IMR-90 (cell line): Measurements from ENCODE around the gene CTBP1. TPM values are rescaled to one million over a fixed set of nuclear protein-coding genes. Genes with fewer than 3 reads are reported as not detected.

Experiments
- ATAC-seq: fragments of 200-7000 bp; cut with Tn5 transposase; 2 replicates; pipeline ENCODE4 v1.9.1; 2020; ENCODE audit warnings: low read depth, mild to moderate bottlenecking, moderate library complexity
- BruUV-seq: library from RNA; stranded (reverse); fragments of 400-500 nt; replicated peaks from 2 replicates; lab custom pipeline; 2021; lab: Mats Ljungman, UMichigan
- CTCF ChIA-PET: fragments of 300-600 bp; formaldehyde crosslinking; extraction: SDS; loops from one replicate; lab custom pipeline; 2021; ENCODE audit warnings: antibody characterized with exemption; lab: Yijun Ruan, JAX
- POLR2A ChIA-PET: fragments of 300-600 bp; sonication (Branson Sonifier 250); formaldehyde crosslinking; loops from one replicate; lab custom pipeline; 2022; ENCODE audit warnings: antibody characterized with exemption; ENCODE audit not compliant: unreplicated experiment; lab: Charles Lee
- DNase-seq: peaks from one replicate; pipeline ENCODE4 v3.0.0; 2013
- H2AFZ ChIP-seq: replicated peaks from 2 replicates; pipeline ENCODE3; 2013; ENCODE audit warnings: low read length, mild to moderate bottlenecking; ENCODE audit not compliant: poor library complexity
- H2AK5ac ChIP-seq: 2 replicates; pipeline ENCODE4 v1.6.1; 2013; ENCODE audit warnings: low read depth, low read length, inconsistent platforms
- H2AK9ac ChIP-seq: replicated peaks from 2 replicates; pipeline ENCODE3; 2013; ENCODE audit warnings: mild to moderate bottlenecking, low read depth, low read length, moderate library complexity; ENCODE audit not compliant: poor library complexity
- H2BK120ac ChIP-seq: 2 replicates; pipeline ENCODE4 v1.6.1; 2013; ENCODE audit warnings: low read depth, low read length, inconsistent platforms
- H2BK15ac ChIP-seq: 3 replicates; pipeline ENCODE4 v1.6.1; 2013; ENCODE audit warnings: low read depth, low read length, inconsistent platforms
- H2BK20ac ChIP-seq: 2 replicates; pipeline ENCODE4 v1.6.1; 2013; ENCODE audit warnings: low read depth, mild to moderate bottlenecking, inconsistent platforms, low read length, moderate library complexity
- H2BK5ac ChIP-seq: 2 replicates; pipeline ENCODE4 v1.6.1; 2013; ENCODE audit warnings: mild to moderate bottlenecking, low read depth, low read length, inconsistent platforms; ENCODE audit not compliant: poor library complexity, severe bottlenecking
- H3K14ac ChIP-seq: replicated peaks from 2 replicates; pipeline ENCODE4 v1.6.1; 2013; ENCODE audit warnings: low read depth, low read length, inconsistent platforms
- H3K18ac ChIP-seq: 2 replicates; pipeline ENCODE4 v1.6.1; 2013; ENCODE audit warnings: low read depth, low read length, control low read depth
- H3K23ac ChIP-seq: 2 replicates; pipeline ENCODE4 v1.6.1; 2013; ENCODE audit warnings: low read depth, low read length, inconsistent platforms
- H3K27ac ChIP-seq: 2 replicates; pipeline ENCODE4 v1.5.1; 2013; ENCODE audit warnings: mild to moderate bottlenecking, control low read depth, low read length; ENCODE audit not compliant: insufficient read depth
- H3K27me3 ChIP-seq: 2 replicates; pipeline ENCODE4 v1.6.1; 2013; ENCODE audit warnings: low read length; ENCODE audit not compliant: control insufficient read depth, insufficient read depth
- H3K36me3 ChIP-seq: 2 replicates; pipeline ENCODE4 v1.6.1; 2013; ENCODE audit warnings: low read length, mixed read lengths; ENCODE audit not compliant: control insufficient read depth, insufficient read depth
- H3K4ac ChIP-seq: 2 replicates; pipeline ENCODE4 v1.6.1; 2013; ENCODE audit warnings: low read depth, low read length, inconsistent platforms
- H3K4me1 ChIP-seq: 2 replicates; pipeline ENCODE4 v1.6.1; 2013; ENCODE audit warnings: low read length, mixed read lengths; ENCODE audit not compliant: control insufficient read depth, insufficient read depth
- H3K4me2 ChIP-seq: 2 replicates; pipeline ENCODE4 v1.6.1; 2013; ENCODE audit warnings: low read depth, mild to moderate bottlenecking, control low read depth, low read length, moderate library complexity
- H3K4me3 ChIP-seq: 2 replicates; pipeline ENCODE4 v1.5.1; 2013; ENCODE audit warnings: low read depth, mild to moderate bottlenecking, control low read depth, low read length, moderate library complexity; ENCODE audit not compliant: insufficient read depth
- H3K56ac ChIP-seq: 2 replicates; pipeline ENCODE4 v1.6.1; 2013; ENCODE audit warnings: low read length, inconsistent platforms; ENCODE audit not compliant: insufficient read depth; ENCODE audit errors: extremely low read depth
- H3K79me1 ChIP-seq, 2 experiments: 2 replicates each; pipeline ENCODE4 v1.6.1; 2013; ENCODE audit warnings: low read length in 2 of 2, inconsistent platforms in 1 of 2, low read depth in 1 of 2
- H3K9ac ChIP-seq: 2 replicates; pipeline ENCODE4 v1.6.1; 2013; ENCODE audit warnings: low read depth, low read length, control low read depth
- H3K9me1 ChIP-seq: 2 replicates; pipeline ENCODE4 v1.6.1; 2013; ENCODE audit warnings: low read length, inconsistent platforms; ENCODE audit not compliant: insufficient read depth
- H3K9me3 ChIP-seq: 2 replicates; pipeline ENCODE4 v1.6.1; 2013; ENCODE audit warnings: low read length; ENCODE audit not compliant: control insufficient read depth, insufficient read depth
- H4K20me1 ChIP-seq: 2 replicates; pipeline ENCODE4 v1.6.1; 2013; ENCODE audit warnings: low read length, inconsistent platforms; ENCODE audit not compliant: insufficient read depth
- H4K5ac ChIP-seq: 2 replicates; pipeline ENCODE4 v1.6.1; 2013; ENCODE audit warnings: mild to moderate bottlenecking, low read depth, low read length, control low read depth
- H4K8ac ChIP-seq, 2 experiments: 2 replicates each; pipeline ENCODE4 v1.6.1; 2013; ENCODE audit warnings: low read depth in 2 of 2, low read length in 2 of 2, control low read depth in 1 of 2, inconsistent platforms in 1 of 2
- H4K91ac ChIP-seq: 2 replicates; pipeline ENCODE4 v1.6.1; 2013; ENCODE audit warnings: low read depth, low read length, inconsistent platforms; ENCODE audit not compliant: insufficient read depth
- ELK1 ChIP-seq: fragments of 150-350 bp; IDR thresholded peaks from 2 replicates; pipeline ENCODE4 v1.6.1; 2016; ENCODE audit warnings: low read depth, mild to moderate bottlenecking, low read length, moderate library complexity, borderline replicate concordance
- MAZ ChIP-seq: IDR thresholded peaks from 2 replicates; pipeline ENCODE4 v1.6.1; 2012; ENCODE audit warnings: low read depth, mild to moderate bottlenecking, low read length, improper control_type of control experiment, moderate library complexity, borderline replicate concordance
- MXI1 ChIP-seq: IDR thresholded peaks from 2 replicates; pipeline ENCODE4 v1.6.1; 2012; ENCODE audit warnings: low read depth, mild to moderate bottlenecking, low read length, moderate library complexity, borderline replicate concordance
- POLR2A ChIP-seq: IDR thresholded peaks from 2 replicates; pipeline ENCODE4 v1.6.1; 2012; ENCODE audit warnings: mild to moderate bottlenecking, low read depth, low read length
- WGBS, 2 experiments: methylation state at CpG; one replicate each; pipeline versions ENCODE4 v1.1.5 to v1.1.7; 2013; ENCODE audit warnings: missing lambda C conversion rate in 2 of 2; ENCODE audit not compliant: insufficient read length in 1 of 2; ENCODE audit errors: extremely low coverage in 2 of 2; 5-methylcytosine and 5-hydroxymethylcytosine counted together
- dilution Hi-C: fragments of 300-500 bp; cut with HindIII; formaldehyde crosslinking; loops from one replicate; pipeline ENCODE4 v1.14.3; 2018; ENCODE audit warnings: low sequenced_read_pairs; ENCODE audit not compliant: unreplicated experiment
- in situ Hi-C: fragments of 300-500 bp; cut with MboI; formaldehyde crosslinking; loops from 3 replicates; pipeline ENCODE4 v1.14.3; 2019; ENCODE audit warnings: low sequenced_read_pairs, inconsistent platforms, mixed read lengths
- intact Hi-C: fragments of 100-400 bp; cut with micrococcal nuclease; formaldehyde crosslinking; loops from 2 replicates; pipeline ENCODE4 v1.10.0; 2022
- polyA plus RNA-seq, 3 experiments: library from polyadenylated mRNA; depleted of rRNA; stranded (reverse); fragments of >200 nt; gene quantifications; 2 replicates each; pipeline ENCODE4 v1.2.3, GENCODE V29; 2012; ENCODE audit warnings: low replicate concordance in 1 of 3
- total RNA-seq: library from RNA; depleted of rRNA; stranded (reverse); fragments of >200 nt; gene quantifications from 2 replicates; pipeline ENCODE4 v1.2.3, GENCODE V29; 2012

Gene CTBP1
- total and polyA plus RNA-seq, 2 of the 4 experiments (the other 2 are of a cell fraction), result 147 to 212 TPM

- in situ Hi-C loops (no loop called here), intact Hi-C loops (loop anchor here (1.0 kb wide), 1 partner anchor 97 kb away; no protein-coding TSS in a partner anchor), dilution Hi-C loops (no loop called here)
- peaks cover 22 to 46% of the 10 kb centered on the region in 2 experiments for H3K79me1 ChIP-seq
- H2BK120ac ChIP-seq, result no peak overlapping the region
- peak overlapping the region; percentile 62 for H3K4me3 ChIP-seq
- H2BK15ac ChIP-seq, result no peak overlapping the region
- ChIA-PET POLR2A (interaction anchor here (0.6 kb wide), 1 partner anchor 100 kb away, joined by 3 read pairs; no protein-coding TSS in a partner anchor), CTCF (no interaction called here)
- H3K18ac ChIP-seq, result peak overlapping the region; percentile 13; the same call in 1 of the 2 replicates
- peak overlapping the region; percentile 92; the same call in 1 of the 2 replicates for H3K23ac ChIP-seq
- peaks cover 32% of the 10 kb centered on the region for H4K20me1 ChIP-seq
- peak overlapping the region; percentile 92 to 94 for H4K8ac ChIP-seq
- H2BK5ac ChIP-seq, result peak overlapping the region; percentile 90
- H3K36me3 ChIP-seq, result peaks cover 13% of the 10 kb centered on the region
- H4K5ac ChIP-seq, result peak overlapping the region; percentile 39
- peak overlapping the region; percentile 39 for H4K91ac ChIP-seq
- H3K56ac ChIP-seq, result peak overlapping the region; percentile 66; the same call in 1 of the 2 replicates
- peaks cover 20% of the 10 kb centered on the region for H3K9me1 ChIP-seq
- H3K4ac ChIP-seq, result peak overlapping the region; percentile 88
- peak overlapping the region; percentile 80 for H3K27ac ChIP-seq
- DNase-seq, result peak; percentile 86
- peak overlapping the region; percentile 74; the same call in 1 of the 2 replicates for H2AK5ac ChIP-seq
- BruUV-seq, result no TSS peak
- 1% methylated on average over 57 of the region's 86 CpGs; no CpG with 5 or more reads in 1 of the 2 experiments for WGBS, 2 experiments
- peak; percentile 11; the same call in 1 of the 2 replicates for TF ChIP-seq MXI1
- no peak for TF ChIP-seq ELK1
- peak; percentile 86; the same call in 1 of the 2 replicates for TF ChIP-seq MAZ
- TF ChIP-seq POLR2A, result peak; percentile 58; the same call in 1 of the 2 replicates
- peaks cover 25% of the 10 kb centered on the region for H3K9me3 ChIP-seq
- H3K14ac ChIP-seq, result peak overlapping the region; percentile 90
- H3K4me2 ChIP-seq, result peak overlapping the region; percentile 77
- no peaks in the 10 kb centered on the region for H3K27me3 ChIP-seq
- peak overlapping the region; percentile 96 for H2AK9ac ChIP-seq
- peaks cover 19% of the 10 kb centered on the region for H3K4me1 ChIP-seq
- H2BK20ac ChIP-seq, result no peak overlapping the region
- H3K9ac ChIP-seq, result peak overlapping the region; percentile 54
- H2AFZ ChIP-seq, result peak overlapping the region; percentile 95
- peak; percentile 82 for ATAC-seq
Observed at GRCh38 chr4:1249148-1249730, 309 bp upstream of the CTBP1 start.
